ENCODE measurements around the gene NKG7. TPM values are rescaled to one million over a fixed set of nuclear protein-coding genes. Genes with fewer than 3 reads are reported as not detected.

Gene NKG7
- total and polyA plus RNA-seq, 2 of the 13 experiments (the other 11 are each of a cell fraction or from before 2014, with no cell fraction given): 0.40 TPM; not detected in 1

DNA sequence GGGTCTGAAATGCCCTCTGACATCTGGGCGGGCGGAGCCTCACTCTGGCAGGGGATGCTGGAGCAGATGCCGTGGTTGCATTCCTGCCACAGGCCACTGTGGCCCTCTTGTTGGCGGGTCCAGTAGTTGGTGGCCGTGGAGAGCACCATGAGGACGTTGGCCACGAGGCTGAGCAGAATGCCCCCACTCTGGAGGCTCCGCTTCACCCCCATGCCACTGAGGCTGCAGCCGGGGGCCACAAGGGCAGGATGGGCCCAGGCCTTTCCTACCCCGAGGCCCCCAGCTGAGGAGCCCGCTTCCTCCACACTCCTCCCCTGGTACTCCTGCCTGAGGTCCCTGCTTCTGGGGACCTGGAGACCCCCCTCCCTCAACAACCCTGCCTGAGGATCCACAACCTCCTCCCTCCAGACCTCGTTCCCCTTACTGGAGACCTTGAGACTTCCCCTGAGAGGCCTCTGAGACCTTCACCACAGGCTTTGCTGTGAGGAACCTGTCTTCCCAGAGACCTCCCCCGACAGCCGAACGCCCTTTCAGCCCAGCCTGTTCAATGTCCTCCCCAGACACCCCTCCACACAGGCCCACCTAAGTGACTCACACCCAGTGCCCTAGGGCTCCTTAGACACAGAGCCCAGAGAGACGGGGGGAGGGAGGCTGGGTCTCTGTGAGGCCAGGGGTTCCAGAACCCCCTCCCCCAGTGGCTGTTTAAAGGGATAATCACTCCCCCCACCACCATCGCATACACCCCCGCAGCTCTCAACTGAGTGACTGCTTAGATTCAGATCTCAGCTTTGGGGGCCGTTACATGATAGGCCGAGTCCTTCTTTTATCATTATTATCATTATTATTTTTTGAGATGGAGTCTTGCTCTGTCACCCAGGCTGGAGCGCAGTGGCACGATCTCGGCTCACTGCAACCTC lies 3.8 kb downstream of the NKG7 start, which contains the start of gene CLDND2:
Gene CLDND2 (minus strand): TSS at position 638 of the 917 bp plus-strand sequence. CDS start 426 bp downstream, at position 212.
- H3K27ac ChIP-seq (ENCODE audit: extremely low read length, insufficient read depth, low read length): peak within 1 kb of the TSS; percentile 76
- no peak for DNase-seq (ENCODE audit: low spot score)
- peaks cover 47% of the 10 kb centered on the region for H3K4me1 ChIP-seq (ENCODE audit: insufficient read depth, low read length)
- H2AFZ ChIP-seq (ENCODE audit: low read length): no peak within 1 kb of the TSS
- ATAC-seq: 0 out of 3 replicates have a peak, but pooled peaks have one; percentile 0
- intact Hi-C loops (cut with micrococcal nuclease; ENCODE audit: unreplicated experiment) (no loop called here), in situ Hi-C loops (cut with HindIII; ENCODE audit: extremely low pct_ligation_motif_present, low pct_unique_long_range_greater_than_20kb) (no loop called here)
- peak within 1 kb of the TSS; percentile 74 to 88 (median 79) for H3K4me3 ChIP-seq (replicated peaks in 1 of 3; ENCODE audit: insufficient read depth in 1 of 3, low read depth in 2 of 3, low read length in 3 of 3)
- H3K79me2 ChIP-seq (ENCODE audit: insufficient read depth, low read length): peaks cover 35% of the 10 kb centered on the region
- BruUV-seq (replicated peaks): no TSS peak
- POLR2A ChIA-PET: interaction anchor here (0.8 to 5.3 kb wide), 17 partner anchors 8 to 105 kb away, joined by 3 to 91 read pairs (median 9); partner anchors contain the start of genes LIM2 and VSIG10L
- H3K9me3 ChIP-seq (ENCODE audit: low read length): no peaks in the 10 kb centered on the region
- peak within 1 kb of the TSS; percentile 98 for H3K4me2 ChIP-seq (ENCODE audit: low read depth, low read length)
- no peaks in the 10 kb centered on the region for H4K20me1 ChIP-seq (ENCODE audit: insufficient read depth, low read length)
- WGBS (ENCODE audit: low lambda C conversion rate): 59% methylated on average over 12 of the region's 23 CpGs
- no peak for FAIRE-seq
- H3K27me3 ChIP-seq (ENCODE audit: control insufficient read depth in 1 of 2, insufficient read depth in 2 of 2, low read length in 2 of 2): peaks cover 0 to 14% of the 10 kb centered on the region in 2 experiments; a peak in 2 of 5 replicates
- no peaks in the 10 kb centered on the region for H3K36me3 ChIP-seq (replicated peaks in 1 of 2; ENCODE audit: control insufficient read depth in 1 of 2, insufficient read depth in 2 of 2, low read length in 2 of 2)
- peak within 1 kb of the TSS; percentile 82 for H3K9ac ChIP-seq (ENCODE audit: insufficient read depth, low read depth, low read length)
- CTCF ChIA-PET (ENCODE audit: low intra/inter-chr PET ratio, low total read pairs): no interaction called here
- TF ChIP-seq DNMT1 (CRISPR knock-in tag; IDR thresholded peaks at IDR 0.05) (peak; percentile 1; the same call in 1 of the 2 replicates), AGO2 (optimal IDR thresholded peaks at IDR 0.05; ENCODE audit: low read depth, low read length) (peak; percentile 21), ZNF788 (CRISPR knock-in tag; IDR thresholded peaks at IDR 0.05; ENCODE audit: borderline replicate concordance) (no peak; the same call in 1 of the 2 replicates), ZFP36L1 (CRISPR knock-in tag; IDR thresholded peaks at IDR 0.05) (no peak), ZZZ3 (CRISPR knock-in tag; IDR thresholded peaks at IDR 0.05; ENCODE audit: borderline replicate concordance) (0 out of 2 replicates have a peak, but pooled peaks have one; percentile 19), NCOA2 (CRISPR knock-in tag; IDR thresholded peaks at IDR 0.05) (peak; percentile 2; the same call in 1 of the 2 replicates), NFKB2 (CRISPR knock-in tag; IDR thresholded peaks at IDR 0.05; ENCODE audit: borderline replicate concordance) (0 out of 2 replicates have a peak, but pooled peaks have one; percentile 16), MTA1 (CRISPR knock-in tag; IDR thresholded peaks at IDR 0.05; ENCODE audit: borderline replicate concordance) (peak; percentile 6; the same call in 1 of the 2 replicates), HNRNPLL (IDR thresholded peaks at IDR 0.05; ENCODE audit: low read depth, low read length, poor library complexity, severe bottlenecking) (peak; percentile 19), REL (CRISPR knock-in tag; conservative IDR thresholded peaks at IDR 0.05) (0 out of 2 replicates have a peak, but pooled peaks have one; percentile 6), MXD3 (CRISPR knock-in tag; IDR thresholded peaks at IDR 0.05) (no peak), PCBP1 (IDR thresholded peaks at IDR 0.05; ENCODE audit: borderline replicate concordance, low read depth, low read length) (0 out of 2 replicates have a peak, but pooled peaks have one; percentile 21), NR2F1 (CRISPR knock-in tag; IDR thresholded peaks at IDR 0.05) (no peak), ZNF496 (CRISPR knock-in tag; IDR thresholded peaks at IDR 0.05; ENCODE audit: insufficient replicate concordance) (no peak), ZNF605 (CRISPR knock-in tag; IDR thresholded peaks at IDR 0.05) (peak; percentile 10; the same call in 1 of the 2 replicates), FOSL2 (CRISPR knock-in tag; IDR thresholded peaks at IDR 0.05) (peak; percentile 12; the same call in 1 of the 2 replicates), MED1 (CRISPR knock-in tag; IDR thresholded peaks at IDR 0.05) (0 out of 2 replicates have a peak, but pooled peaks have one; percentile 14), POLR2A (IDR thresholded peaks at IDR 0.05; ENCODE audit: insufficient read depth in 1 of 2, low read depth in 2 of 2, low read length in 2 of 2) (peak in 1 of 2 experiments; percentile 32; a peak in 1 of 4 replicates)
- TF ChIP-seq, protein P1, sequence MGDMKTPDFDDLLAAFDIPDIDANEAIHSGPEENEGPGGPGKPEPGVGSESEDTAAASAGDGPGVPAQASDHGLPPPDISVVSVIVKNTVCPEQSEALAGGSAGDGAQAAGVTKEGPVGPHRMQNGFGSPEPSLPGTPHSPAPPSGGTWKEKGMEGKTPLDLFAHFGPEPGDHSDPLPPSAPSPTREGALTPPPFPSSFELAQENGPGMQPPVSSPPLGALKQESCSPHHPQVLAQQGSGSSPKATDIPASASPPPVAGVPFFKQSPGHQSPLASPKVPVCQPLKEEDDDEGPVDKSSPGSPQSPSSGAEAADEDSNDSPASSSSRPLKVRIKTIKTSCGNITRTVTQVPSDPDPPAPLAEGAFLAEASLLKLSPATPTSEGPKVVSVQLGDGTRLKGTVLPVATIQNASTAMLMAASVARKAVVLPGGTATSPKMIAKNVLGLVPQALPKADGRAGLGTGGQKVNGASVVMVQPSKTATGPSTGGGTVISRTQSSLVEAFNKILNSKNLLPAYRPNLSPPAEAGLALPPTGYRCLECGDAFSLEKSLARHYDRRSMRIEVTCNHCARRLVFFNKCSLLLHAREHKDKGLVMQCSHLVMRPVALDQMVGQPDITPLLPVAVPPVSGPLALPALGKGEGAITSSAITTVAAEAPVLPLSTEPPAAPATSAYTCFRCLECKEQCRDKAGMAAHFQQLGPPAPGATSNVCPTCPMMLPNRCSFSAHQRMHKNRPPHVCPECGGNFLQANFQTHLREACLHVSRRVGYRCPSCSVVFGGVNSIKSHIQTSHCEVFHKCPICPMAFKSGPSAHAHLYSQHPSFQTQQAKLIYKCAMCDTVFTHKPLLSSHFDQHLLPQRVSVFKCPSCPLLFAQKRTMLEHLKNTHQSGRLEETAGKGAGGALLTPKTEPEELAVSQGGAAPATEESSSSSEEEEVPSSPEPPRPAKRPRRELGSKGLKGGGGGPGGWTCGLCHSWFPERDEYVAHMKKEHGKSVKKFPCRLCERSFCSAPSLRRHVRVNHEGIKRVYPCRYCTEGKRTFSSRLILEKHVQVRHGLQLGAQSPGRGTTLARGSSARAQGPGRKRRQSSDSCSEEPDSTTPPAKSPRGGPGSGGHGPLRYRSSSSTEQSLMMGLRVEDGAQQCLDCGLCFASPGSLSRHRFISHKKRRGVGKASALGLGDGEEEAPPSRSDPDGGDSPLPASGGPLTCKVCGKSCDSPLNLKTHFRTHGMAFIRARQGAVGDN (CRISPR knock-in tag; IDR thresholded peaks at IDR 0.05): peak; percentile 59

Measured in HepG2 (cell line).